ENCODE data around the gene NAA35. TPM values are rescaled to one million over a fixed set of nuclear protein-coding genes. Genes with fewer than 3 reads are reported as not detected.

NAA35 gene
- total and polyA plus RNA-seq, 2 donors (not counting 3 experiments of a cell fraction or from before 2014, with no cell fraction given): 7.9 to 22.5 TPM

DNA sequence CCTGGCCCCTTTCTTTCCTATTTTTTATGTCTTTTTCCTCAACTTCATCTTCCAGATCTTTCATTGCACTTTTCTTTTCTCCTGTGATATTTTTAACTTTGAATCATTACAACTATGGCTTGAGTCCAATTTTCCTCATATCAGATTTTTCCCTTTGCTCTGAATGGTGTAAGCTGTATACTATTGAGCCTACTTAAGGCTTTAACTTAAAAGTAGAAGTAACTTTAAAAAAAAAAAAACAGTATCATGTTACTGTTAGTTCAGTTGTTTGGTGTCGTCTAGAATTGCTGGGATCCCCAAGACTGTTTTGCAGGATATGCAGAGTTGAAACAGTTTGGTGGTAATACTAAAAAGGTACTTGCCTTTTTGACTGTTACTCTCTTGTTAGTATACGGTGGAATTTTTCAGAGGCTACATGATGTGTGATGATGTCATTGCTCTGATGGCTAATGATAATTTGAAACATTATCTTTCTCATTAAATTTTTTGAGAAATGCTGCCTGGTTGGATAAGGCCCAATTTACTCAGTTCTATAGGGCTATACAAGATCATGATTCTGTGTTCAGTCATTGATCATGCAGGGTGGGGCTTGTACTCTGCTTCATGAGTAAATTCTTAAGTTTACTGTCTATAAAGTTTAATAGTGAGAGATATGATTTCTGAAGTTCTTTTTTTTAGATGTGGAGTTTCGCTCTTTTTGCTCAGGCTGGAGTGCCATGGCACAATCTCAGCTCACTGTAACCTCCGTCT, 8.8 kb downstream of the NAA35 start:
- no peaks in the 10 kb centered on the region for H4K20me1 ChIP-seq (replicated peaks; ENCODE audit: control insufficient read depth, extremely low read depth, insufficient read depth, low read length)
- no peaks in the 10 kb centered on the region for H3K4me1 ChIP-seq (ENCODE audit: control insufficient read depth, extremely low read depth, insufficient read depth, low read length)
- H3K27ac ChIP-seq (ENCODE audit: insufficient read depth, low read depth, low read length): no peak overlapping the region
- FAIRE-seq (peak; percentile 60), DNase-seq (ENCODE audit: low read depth, low spot score) (peak; percentile 49)
- POLR2A ChIA-PET: no interaction called here
- BruUV-seq (replicated peaks): no TSS peak
- no peak overlapping the region for H3K9ac ChIP-seq (replicated peaks; ENCODE audit: extremely low read depth, insufficient read depth, low read length)
- dilution Hi-C loops (cut with MboI; ENCODE audit: extremely low pct_ligation_motif_present, low sequenced_read_pairs): no loop called here
- peaks cover 83% of the 10 kb centered on the region for H3K79me2 ChIP-seq (ENCODE audit: control insufficient read depth, insufficient read depth, low read length)
- H3K4me2 ChIP-seq (ENCODE audit: insufficient read depth, low read length): no peak overlapping the region
- no peaks in the 10 kb centered on the region for H3K9me3 ChIP-seq (replicated peaks; ENCODE audit: control insufficient read depth, insufficient read depth, low read length)
- TF ChIP-seq POLR2A (IDR thresholded peaks at IDR 0.05; ENCODE audit: low read depth, low read length) (no peak), GATA2 (IDR thresholded peaks at IDR 0.05; ENCODE audit: insufficient read depth, insufficient read length, low read depth, low read length) (no peak), MYC (IDR thresholded peaks at IDR 0.05; ENCODE audit: low read depth, low read length) (no peak), POLR2AphosphoS5 (IDR thresholded peaks at IDR 0.05; ENCODE audit: insufficient read depth, low read depth, low read length) (no peak), JUN (IDR thresholded peaks at IDR 0.05; ENCODE audit: borderline replicate concordance, insufficient read depth, insufficient read length, low read depth) (no peak), EZH2 (IDR thresholded peaks at IDR 0.05; ENCODE audit: borderline replicate concordance, low read depth, low read length, severe bottlenecking) (no peak), FOS (IDR thresholded peaks at IDR 0.05; ENCODE audit: borderline replicate concordance, insufficient read depth, low read length) (no peak)
- TF ChIP-seq, protein P1, sequence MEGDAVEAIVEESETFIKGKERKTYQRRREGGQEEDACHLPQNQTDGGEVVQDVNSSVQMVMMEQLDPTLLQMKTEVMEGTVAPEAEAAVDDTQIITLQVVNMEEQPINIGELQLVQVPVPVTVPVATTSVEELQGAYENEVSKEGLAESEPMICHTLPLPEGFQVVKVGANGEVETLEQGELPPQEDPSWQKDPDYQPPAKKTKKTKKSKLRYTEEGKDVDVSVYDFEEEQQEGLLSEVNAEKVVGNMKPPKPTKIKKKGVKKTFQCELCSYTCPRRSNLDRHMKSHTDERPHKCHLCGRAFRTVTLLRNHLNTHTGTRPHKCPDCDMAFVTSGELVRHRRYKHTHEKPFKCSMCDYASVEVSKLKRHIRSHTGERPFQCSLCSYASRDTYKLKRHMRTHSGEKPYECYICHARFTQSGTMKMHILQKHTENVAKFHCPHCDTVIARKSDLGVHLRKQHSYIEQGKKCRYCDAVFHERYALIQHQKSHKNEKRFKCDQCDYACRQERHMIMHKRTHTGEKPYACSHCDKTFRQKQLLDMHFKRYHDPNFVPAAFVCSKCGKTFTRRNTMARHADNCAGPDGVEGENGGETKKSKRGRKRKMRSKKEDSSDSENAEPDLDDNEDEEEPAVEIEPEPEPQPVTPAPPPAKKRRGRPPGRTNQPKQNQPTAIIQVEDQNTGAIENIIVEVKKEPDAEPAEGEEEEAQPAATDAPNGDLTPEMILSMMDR (IDR thresholded peaks at IDR 0.05; ENCODE audit: extremely low read depth in 1 of 2, insufficient read depth in 1 of 2, low read depth in 1 of 2, low read length in 2 of 2): no peak
- TF ChIP-seq, protein P2, sequence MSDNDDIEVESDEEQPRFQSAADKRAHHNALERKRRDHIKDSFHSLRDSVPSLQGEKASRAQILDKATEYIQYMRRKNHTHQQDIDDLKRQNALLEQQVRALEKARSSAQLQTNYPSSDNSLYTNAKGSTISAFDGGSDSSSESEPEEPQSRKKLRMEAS (IDR thresholded peaks at IDR 0.05; ENCODE audit: insufficient read depth, insufficient read length): no peak
- peaks cover 2% of the 10 kb centered on the region in 2 experiments for H3K36me3 ChIP-seq (ENCODE audit: control insufficient read depth in 2 of 2, extremely low read depth in 1 of 2, insufficient read depth in 2 of 2, low read length in 2 of 2)
- H2AFZ ChIP-seq (ENCODE audit: low read depth, low read length): no peak overlapping the region
- intact Hi-C loops (cut with micrococcal nuclease): no loop called here
- no peaks in the 10 kb centered on the region for H3K9me1 ChIP-seq (replicated peaks; ENCODE audit: control insufficient read depth, extremely low read depth, insufficient read depth, low read length)
- CTCF ChIA-PET: no interaction called here
- no peaks in the 10 kb centered on the region for H3K27me3 ChIP-seq (ENCODE audit: control insufficient read depth in 2 of 2, insufficient read depth in 2 of 2, low read length in 2 of 2)
- H3K4me3 ChIP-seq (replicated peaks in 1 of 3; ENCODE audit: insufficient read depth in 1 of 3, low read depth in 1 of 3, low read length in 3 of 3): no peak overlapping the region
